ENCODE results near the gene NIPA2.

The NIPA2 gene

GRCh38 chr15:22863356-22863755 lies 24.9 kb downstream of the NIPA2 start:
- no peak overlapping the region for H3K4me3 ChIP-seq (ENCODE audit: low read length)
- DNase-seq = no peak
- TF ChIP-seq CTCF (IDR thresholded peaks at IDR 0.05; ENCODE audit: low read length) = no peak
- no peak for TF ChIP-seq EZH2 (optimal IDR thresholded peaks at IDR 0.05; ENCODE audit: low read depth, low read length)
- no peak for TF ChIP-seq EZH2phosphoT487 (IDR thresholded peaks at IDR 0.05; ENCODE audit: low read length)
- no peak overlapping the region for H3K4me2 ChIP-seq (ENCODE audit: low read depth, low read length)
- peaks cover 40% of the 10 kb centered on the region for H3K79me2 ChIP-seq (ENCODE audit: low read length)
- H3K4me1 ChIP-seq (ENCODE audit: low read length) = no peaks in the 10 kb centered on the region
- no peak overlapping the region for H2AFZ ChIP-seq (ENCODE audit: low read length)
- no peak overlapping the region for H3K27ac ChIP-seq (ENCODE audit: low read length)
- no peaks in the 10 kb centered on the region for H3K9me2 ChIP-seq (replicated peaks; ENCODE audit: insufficient read depth, low read length)
- H3F3A ChIP-seq (ENCODE audit: insufficient read depth, low read length) = no peaks in the 10 kb centered on the region
- no peaks in the 10 kb centered on the region for H4K20me1 ChIP-seq (ENCODE audit: insufficient read depth, low read length)
- no peaks in the 10 kb centered on the region for H3K9me3 ChIP-seq (replicated peaks; ENCODE audit: insufficient read depth, low read length)
- no peaks in the 10 kb centered on the region for H3K27me3 ChIP-seq (replicated peaks; ENCODE audit: insufficient read depth, low read length)
- H3K36me3 ChIP-seq (replicated peaks; ENCODE audit: insufficient read depth, low read length) = peaks cover 28% of the 10 kb centered on the region; the same call in 1 of the 2 replicates
- no peak overlapping the region for H3K9ac ChIP-seq (ENCODE audit: low read length)

DNA sequence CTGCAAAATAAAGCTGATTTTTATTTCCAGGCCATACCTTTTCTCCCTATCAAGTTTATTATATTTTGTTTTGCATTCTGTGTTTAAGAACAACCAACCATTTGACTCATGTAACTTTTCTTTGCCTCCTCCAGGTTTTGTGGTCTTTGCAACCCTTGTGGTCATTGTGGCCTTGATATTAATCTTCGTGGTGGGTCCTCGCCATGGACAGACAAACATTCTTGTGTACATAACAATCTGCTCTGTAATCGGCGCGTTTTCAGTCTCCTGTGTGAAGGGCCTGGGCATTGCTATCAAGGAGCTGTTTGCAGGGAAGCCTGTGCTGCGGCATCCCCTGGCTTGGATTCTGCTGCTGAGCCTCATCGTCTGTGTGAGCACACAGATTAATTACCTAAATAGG lies 27.6 kb downstream of the NIPA2 start:
- no peak overlapping the region for H3K4me2 ChIP-seq (ENCODE audit: low read depth, low read length)

DNA sequence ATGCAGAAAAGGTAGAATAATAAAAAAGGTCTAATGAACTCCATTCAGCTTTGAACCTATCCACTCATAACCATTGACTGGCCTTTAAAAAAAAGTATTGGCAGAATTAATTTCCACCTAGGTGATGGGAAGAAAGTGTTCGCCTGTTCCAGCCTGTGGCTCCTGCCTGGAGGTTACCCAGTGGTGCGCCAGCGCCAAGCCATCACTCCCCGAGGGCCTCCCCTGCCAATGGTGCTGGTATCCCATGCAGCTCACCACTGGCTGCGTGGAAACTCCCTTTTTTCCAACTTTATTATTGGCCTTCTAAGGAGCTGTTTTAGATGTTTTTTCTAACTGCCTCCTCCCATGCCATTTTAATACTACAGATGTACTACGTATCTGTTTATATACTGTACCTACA lies 29.4 kb downstream of the NIPA2 start:
- no peaks in the 10 kb centered on the region for H3K4me1 ChIP-seq (ENCODE audit: low read length)
- H4K20me1 ChIP-seq (ENCODE audit: insufficient read depth, low read length) = no peaks in the 10 kb centered on the region
- no peaks in the 10 kb centered on the region; the same call in 1 of the 2 replicates for H3F3A ChIP-seq (ENCODE audit: insufficient read depth, low read length)
- H3K9me2 ChIP-seq (replicated peaks; ENCODE audit: insufficient read depth, low read length) = no peaks in the 10 kb centered on the region
- H3K9ac ChIP-seq (ENCODE audit: low read length) = no peak overlapping the region
- no peak for DNase-seq
- TF ChIP-seq EZH2 (optimal IDR thresholded peaks at IDR 0.05; ENCODE audit: low read depth, low read length) = no peak
- TF ChIP-seq EZH2phosphoT487 (IDR thresholded peaks at IDR 0.05; ENCODE audit: low read length) = no peak
- no peak for TF ChIP-seq CTCF (IDR thresholded peaks at IDR 0.05; ENCODE audit: low read length)
- H3K9me3 ChIP-seq (replicated peaks; ENCODE audit: insufficient read depth, low read length) = no peaks in the 10 kb centered on the region
- H3K4me3 ChIP-seq (ENCODE audit: low read length) = no peak overlapping the region
- peaks cover 28% of the 10 kb centered on the region; the same call in 1 of the 2 replicates for H3K36me3 ChIP-seq (replicated peaks; ENCODE audit: insufficient read depth, low read length)
- peaks cover 24% of the 10 kb centered on the region for H3K79me2 ChIP-seq (ENCODE audit: low read length)
- no peak overlapping the region for H3K27ac ChIP-seq (ENCODE audit: low read length)
- no peak overlapping the region for H3K4me2 ChIP-seq (ENCODE audit: low read depth, low read length)
- H3K27me3 ChIP-seq (replicated peaks; ENCODE audit: insufficient read depth, low read length) = no peaks in the 10 kb centered on the region
- no peak overlapping the region for H2AFZ ChIP-seq (ENCODE audit: low read length)

More for the DNA sequence above, 27.6 kb downstream of the NIPA2 start:
- Histone ChIP-seq H3K9ac (ENCODE audit: low read length) (no peak overlapping the region), H3K9me2 (replicated peaks; ENCODE audit: insufficient read depth, low read length) (no peaks in the 10 kb centered on the region), H3K4me1 (ENCODE audit: low read length) (no peaks in the 10 kb centered on the region), H3K36me3 (replicated peaks; ENCODE audit: insufficient read depth, low read length) (peaks cover 28% of the 10 kb centered on the region; the same call in 1 of the 2 replicates), H4K20me1 (ENCODE audit: insufficient read depth, low read length) (no peaks in the 10 kb centered on the region), H3K4me3 (ENCODE audit: low read length) (no peak overlapping the region), H3F3A (ENCODE audit: insufficient read depth, low read length) (no peaks in the 10 kb centered on the region), H3K9me3 (replicated peaks; ENCODE audit: insufficient read depth, low read length) (no peaks in the 10 kb centered on the region), H3K27ac (ENCODE audit: low read length) (no peak overlapping the region), H3K27me3 (replicated peaks; ENCODE audit: insufficient read depth, low read length) (no peaks in the 10 kb centered on the region), H3K79me2 (ENCODE audit: low read length) (peaks cover 35% of the 10 kb centered on the region), H2AFZ (ENCODE audit: low read length) (no peak overlapping the region)
- no peak for DNase-seq
- TF ChIP-seq EZH2 (optimal IDR thresholded peaks at IDR 0.05; ENCODE audit: low read depth, low read length) (no peak), CTCF (IDR thresholded peaks at IDR 0.05; ENCODE audit: low read length) (no peak), EZH2phosphoT487 (IDR thresholded peaks at IDR 0.05; ENCODE audit: low read length) (no peak)
